Psoas muscle (tissue), 8 donors: ENCODE measurements around the gene NSUN5. TPM values are rescaled to one million over a fixed set of nuclear protein-coding genes. Genes with fewer than 3 reads are reported as not detected.
"Not testable (repeated sequence)": the region's sequence is repeated elsewhere in the genome, so short reads cannot be mapped to it uniquely, and the experiment has no call there.

Experiments
- ATAC-seq, 4 donors: fragments of 200-7000 bp; cut with Tn5 transposase; one replicate each; pipeline ENCODE4 v1.9.1; 2020; ENCODE audit warnings: moderate library complexity in 3 of 4, mild to moderate bottlenecking in 2 of 4
- DNase-seq, 2 donors: peaks; one replicate each; pipeline ENCODE4 v3.0.0-alpha.2; 2020
- H3K27ac ChIP-seq: fragments of 200-600 bp; one replicate; pipeline ENCODE4 v1.8.0; 2022
- H3K27me3 ChIP-seq, 3 donors: fragments of 200-600 bp in 1 of 3; one replicate each; pipeline versions ENCODE4 v1.6.1 to v1.8.0; 2013 to 2022; ENCODE audit warnings: low read length in 2 of 3, mild to moderate bottlenecking in 2 of 3, moderate library complexity in 1 of 3; ENCODE audit not compliant: insufficient read depth in 3 of 3
- H3K36me3 ChIP-seq, 2 donors: fragments of 200-600 bp in 1 of 2; one replicate each; pipeline versions ENCODE4 v1.6.1 to v1.8.0; 2013 to 2022; ENCODE audit warnings: low read depth in 1 of 2, mild to moderate bottlenecking in 1 of 2, moderate library complexity in 1 of 2; ENCODE audit not compliant: insufficient read depth in 1 of 2
- H3K4me1 ChIP-seq: fragments of 200-600 bp; one replicate; pipeline ENCODE4 v1.8.0; 2022
- H3K4me3 ChIP-seq: fragments of 200-600 bp; one replicate; pipeline ENCODE4 v1.8.0; 2022; ENCODE audit warnings: mild to moderate bottlenecking
- H3K9me3 ChIP-seq: fragments of 200-600 bp; one replicate; pipeline ENCODE4 v1.8.0; 2022
- WGBS, 3 donors: extraction: QIAGEN DNeasy Blood & Tissue Kit; methylation state at CpG; one replicate each; pipeline versions ENCODE4 v1.1.6 to v1.1.7; 2013; 5-methylcytosine and 5-hydroxymethylcytosine counted together
- intact Hi-C, 2 donors: fragments of 100-400 bp; cut with DNase I; formaldehyde crosslinking; loops; one replicate each; pipeline versions ENCODE4 v1.11.0 to v1.14.2; 2022
- polyA plus RNA-seq, 3 donors: library from polyadenylated mRNA; stranded (reverse); fragments of 200-250 nt; gene quantifications; one replicate each; pipeline ENCODE4 v1.2.3, GENCODE V29; 2013
- total RNA-seq, 4 donors: library from RNA; stranded (reverse); fragmentation: NEBNext Ultra II Directional in 2 of 4; extraction: Animal tissue kit (Norgen Biotek cat#: 25700) in 2 of 4; gene quantifications; one replicate each; pipeline versions ENCODE4 v1.2.1 to v1.2.4, GENCODE V29; 2021 to 2023
- TF ChIP-seq, protein P1 (sequence below): fragments of 200-600 bp; IDR thresholded peaks from one replicate; pipeline ENCODE4 v1.8.0; 2022; ENCODE audit warnings: antibody characterized with exemption
- donor health status: healthy with polysubstance abuse.
- donor health status: DM: no; HTN: no; CAD: no; lungs with moderate emphysema.
- donor health status: Bipolar disorder and iron deficiency.
- donor health status: healthy.
- donor health status: DM: yes; HTN: yes; CAD: no.
- donor health status: DM: no; HTN: no; CAD: no.
- donor health status: DM: no; HTN: no; CAD: no.
- donor health status: DM: yes; HTN: yes; CAD: no.

Gene NSUN5
- total and polyA plus RNA-seq, 7 donors: 18.2 to 65.2 (median 34.0) TPM

GRCh38 chr7:73314271-73314670, 5.6 kb upstream of the NSUN5 start:
- H3K36me3 ChIP-seq: no peaks in the 10 kb centered on the region
- peaks cover 2% of the 10 kb centered on the region for H3K4me1 ChIP-seq
- 72 to 84% (median 72%) methylated on average over 5 of the region's 5 CpGs for WGBS, 3 donors
- no peaks in the 10 kb centered on the region for H3K9me3 ChIP-seq
- H3K27ac ChIP-seq: no peak overlapping the region
- H3K4me3 ChIP-seq: no peak overlapping the region
- no peaks in the 10 kb centered on the region for H3K27me3 ChIP-seq
- intact Hi-C loops: no loop called here
- TF ChIP-seq, protein P1, sequence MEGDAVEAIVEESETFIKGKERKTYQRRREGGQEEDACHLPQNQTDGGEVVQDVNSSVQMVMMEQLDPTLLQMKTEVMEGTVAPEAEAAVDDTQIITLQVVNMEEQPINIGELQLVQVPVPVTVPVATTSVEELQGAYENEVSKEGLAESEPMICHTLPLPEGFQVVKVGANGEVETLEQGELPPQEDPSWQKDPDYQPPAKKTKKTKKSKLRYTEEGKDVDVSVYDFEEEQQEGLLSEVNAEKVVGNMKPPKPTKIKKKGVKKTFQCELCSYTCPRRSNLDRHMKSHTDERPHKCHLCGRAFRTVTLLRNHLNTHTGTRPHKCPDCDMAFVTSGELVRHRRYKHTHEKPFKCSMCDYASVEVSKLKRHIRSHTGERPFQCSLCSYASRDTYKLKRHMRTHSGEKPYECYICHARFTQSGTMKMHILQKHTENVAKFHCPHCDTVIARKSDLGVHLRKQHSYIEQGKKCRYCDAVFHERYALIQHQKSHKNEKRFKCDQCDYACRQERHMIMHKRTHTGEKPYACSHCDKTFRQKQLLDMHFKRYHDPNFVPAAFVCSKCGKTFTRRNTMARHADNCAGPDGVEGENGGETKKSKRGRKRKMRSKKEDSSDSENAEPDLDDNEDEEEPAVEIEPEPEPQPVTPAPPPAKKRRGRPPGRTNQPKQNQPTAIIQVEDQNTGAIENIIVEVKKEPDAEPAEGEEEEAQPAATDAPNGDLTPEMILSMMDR: no peak
- ATAC-seq: no peak
- DNase-seq: no peak

DNA sequence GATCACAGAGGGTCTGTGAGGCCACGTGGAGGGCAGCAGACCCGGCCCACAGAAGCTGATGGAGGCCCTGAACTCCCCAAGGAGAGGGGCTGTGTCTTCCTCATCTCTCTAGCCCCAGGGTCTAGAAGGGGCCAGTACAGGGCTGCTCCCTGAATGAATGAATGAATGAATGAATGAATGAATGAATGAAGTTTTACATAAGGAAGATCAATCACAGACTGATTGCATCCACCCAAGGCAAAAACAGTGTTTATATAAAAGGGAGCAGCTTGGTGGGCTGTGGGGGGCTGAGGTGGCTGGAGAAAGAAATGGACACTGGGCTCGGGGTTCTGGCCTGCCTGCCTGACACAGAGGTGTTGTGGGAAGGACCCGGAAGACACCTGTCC, 4.9 kb upstream of the NSUN5 start:
- Histone ChIP-seq H3K27me3 (no peaks in the 10 kb centered on the region), H3K27ac (no peak overlapping the region), H3K4me3 (no peak overlapping the region), H3K36me3 (no peaks in the 10 kb centered on the region), H3K4me1 (peaks cover 7% of the 10 kb centered on the region), H3K9me3 (no peaks in the 10 kb centered on the region)
- no peak for ATAC-seq
- no peak for DNase-seq
- TF ChIP-seq, protein P1: no peak
- intact Hi-C loops: no loop called here
- WGBS, 3 donors: 55 to 70% (median 61%) methylated on average over 2 to 4 of the region's 4 CpGs

DNA sequence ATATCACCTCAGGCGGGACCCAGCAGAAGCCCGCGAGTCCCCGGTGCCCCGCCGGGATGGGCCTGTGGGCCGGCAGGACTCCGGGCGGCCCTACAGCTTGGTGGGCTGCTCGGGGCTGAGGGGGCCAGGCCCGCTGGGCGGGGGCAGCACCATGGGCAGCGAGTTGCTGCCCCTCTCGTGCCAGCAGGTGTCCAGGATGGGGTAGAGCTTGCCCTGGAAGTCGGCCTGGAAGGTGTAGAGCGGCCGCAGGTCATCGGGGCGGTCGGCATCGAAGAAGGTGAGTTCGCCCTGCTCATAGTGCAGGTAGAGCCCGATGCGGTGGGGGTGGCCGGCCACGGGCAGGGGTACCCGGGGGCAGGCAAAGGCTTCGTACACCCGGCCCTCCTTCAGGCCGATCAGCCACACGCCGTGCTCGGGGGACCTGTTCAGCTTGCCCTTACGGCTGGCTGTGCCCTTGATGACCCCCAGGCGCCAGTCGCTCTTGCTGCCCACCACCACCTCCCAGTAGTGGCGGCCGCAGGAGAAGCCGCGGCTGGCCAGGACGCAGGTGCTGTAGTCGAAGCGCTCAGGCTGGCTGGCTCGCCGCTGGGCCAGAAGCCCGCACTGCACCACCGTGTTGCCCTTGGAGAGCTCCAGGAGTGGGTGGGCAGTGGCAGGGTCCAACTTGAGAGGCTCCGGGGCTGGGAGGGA, 4.3 kb upstream of the NSUN5 start:
- Histone ChIP-seq H3K27me3 (no peaks in the 10 kb centered on the region), H3K9me3 (no peaks in the 10 kb centered on the region), H3K4me3 (no peak overlapping the region), H3K27ac (no peak overlapping the region), H3K36me3 (no peaks in the 10 kb centered on the region), H3K4me1 (peaks cover 7% of the 10 kb centered on the region)
- intact Hi-C loops: no loop called here
- no peak for DNase-seq
- ATAC-seq: no peak
- WGBS, 3 donors: 90 to 93% (median 92%) methylated on average over 35 to 48 of the region's 48 CpGs
- TF ChIP-seq, protein P1: no peak

DNA sequence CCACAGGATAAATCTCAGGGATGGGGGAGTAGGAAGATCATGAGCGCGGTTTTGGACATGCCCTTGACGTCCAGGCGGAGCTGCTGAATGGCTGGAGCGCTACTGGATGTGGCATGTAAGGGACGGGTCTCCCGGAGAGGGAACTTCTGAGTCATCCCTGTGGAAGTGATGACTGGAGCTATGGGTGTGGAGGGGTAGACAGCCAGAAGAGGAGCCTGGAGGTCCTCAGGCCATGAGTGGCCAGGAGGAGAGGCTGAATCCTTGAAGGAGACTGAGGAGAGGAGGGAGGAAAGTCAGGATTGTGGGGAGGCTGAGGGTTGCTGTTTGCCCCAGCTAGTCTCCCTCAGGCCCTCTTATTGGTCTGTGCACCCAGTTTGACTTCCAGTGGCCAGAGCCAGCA, 2.8 kb upstream of the NSUN5 start:
- H3K27ac ChIP-seq, H3K27me3 ChIP-seq, H3K4me3 ChIP-seq, H3K9me3 ChIP-seq, H3K4me1 ChIP-seq, intact Hi-C loops, H3K36me3 ChIP-seq, ATAC-seq, DNase-seq: not testable (repeated sequence)
- WGBS, 3 donors: 75 to 89% (median 88%) methylated on average over 5 to 7 of the region's 7 CpGs

DNA sequence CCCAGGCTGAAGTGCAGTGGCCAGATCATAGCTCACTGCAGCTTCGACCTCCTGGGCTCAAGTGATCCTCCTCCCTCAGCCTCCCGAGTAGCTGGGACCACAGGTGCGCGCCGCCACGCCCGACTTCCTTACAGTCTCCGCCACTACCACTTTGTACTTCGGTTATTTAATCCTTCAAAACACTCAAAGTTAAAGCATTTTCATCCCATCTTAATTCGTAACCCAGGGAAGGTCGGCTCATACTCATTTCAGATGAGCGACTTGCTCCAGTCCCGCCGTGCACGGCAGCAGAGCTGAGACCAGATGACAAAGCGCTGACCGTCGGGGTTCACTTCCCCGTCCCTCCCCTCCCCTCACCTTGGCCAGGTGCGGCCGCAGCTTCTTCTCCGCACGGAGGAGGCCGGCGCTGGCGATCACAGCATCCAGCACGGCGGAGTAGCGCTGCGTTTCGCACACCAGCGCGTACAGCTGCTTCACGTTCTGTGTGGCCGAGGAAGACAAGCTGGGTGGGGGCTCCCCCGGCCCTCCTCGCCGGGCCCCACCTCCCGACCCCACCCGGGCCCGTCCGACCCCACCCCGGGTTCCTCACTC, 457 bp downstream of the NSUN5 start:
- DNase-seq (no peak), ATAC-seq (peak; percentile 38 to 70 (median 42))
- intact Hi-C loops: no loop called here
- Histone ChIP-seq H3K4me1 (peaks cover 7% of the 10 kb centered on the region), H3K27me3 (no peaks in the 10 kb centered on the region), H3K36me3 (peaks cover 0 to 37% of the 10 kb centered on the region in 2 donors), H3K27ac (peak overlapping the region; percentile 89), H3K4me3 (peak overlapping the region; percentile 85), H3K9me3 (no peaks in the 10 kb centered on the region)
- WGBS, 3 donors: 9 to 16% (median 12%) methylated on average over 35 to 43 of the region's 43 CpGs
- TF ChIP-seq, protein P1: no peak
